ENCODE data around the gene TBC1D12.

TBC1D12 gene

DNA sequence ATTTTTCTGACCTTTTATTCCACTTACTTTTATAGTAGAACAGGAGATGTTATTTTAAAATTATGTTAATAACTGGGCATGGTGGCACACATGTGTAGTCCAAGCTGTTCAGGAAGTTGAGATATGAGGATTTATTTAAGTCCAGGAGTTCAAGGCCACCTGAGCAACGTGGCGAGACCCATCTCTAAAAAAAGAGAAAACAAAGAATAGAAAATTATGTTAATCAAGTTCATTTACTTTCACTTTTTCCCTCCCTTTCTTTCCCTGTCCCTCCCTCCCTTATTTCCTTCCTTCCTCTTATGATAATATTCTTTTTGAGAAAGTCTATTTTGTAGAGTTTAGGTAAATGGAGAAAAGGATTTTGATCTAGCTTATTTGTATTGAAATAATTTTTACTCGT is 94.3 kb downstream of the TBC1D12 start:
- H3K4me2 ChIP-seq (ENCODE audit: low read depth, low read length), result no peak overlapping the region

DNA sequence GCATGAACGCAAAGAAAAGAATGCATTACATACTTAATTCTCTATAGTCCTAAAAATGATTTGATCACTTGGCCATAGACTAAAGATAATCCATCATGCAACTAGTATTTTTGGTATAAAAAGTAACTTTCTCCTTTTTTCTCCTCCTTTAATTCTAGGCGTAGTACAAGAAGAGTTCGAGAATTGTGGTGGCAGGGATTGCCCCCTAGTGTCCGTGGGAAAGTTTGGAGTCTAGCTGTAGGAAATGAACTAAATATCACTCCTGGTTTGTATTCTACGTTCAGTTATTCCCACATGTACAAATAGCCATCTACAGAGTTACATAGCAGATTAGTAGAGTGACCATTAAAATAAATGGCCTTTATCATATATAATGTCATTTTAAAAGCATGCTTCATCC is 97.7 kb downstream of the TBC1D12 start:
- H3K4me2 ChIP-seq (ENCODE audit: low read depth, low read length), result no peak overlapping the region
- no peak for TF ChIP-seq EZH2phosphoT487 (IDR thresholded peaks at IDR 0.05; ENCODE audit: low read length)
- TF ChIP-seq, protein P1, sequence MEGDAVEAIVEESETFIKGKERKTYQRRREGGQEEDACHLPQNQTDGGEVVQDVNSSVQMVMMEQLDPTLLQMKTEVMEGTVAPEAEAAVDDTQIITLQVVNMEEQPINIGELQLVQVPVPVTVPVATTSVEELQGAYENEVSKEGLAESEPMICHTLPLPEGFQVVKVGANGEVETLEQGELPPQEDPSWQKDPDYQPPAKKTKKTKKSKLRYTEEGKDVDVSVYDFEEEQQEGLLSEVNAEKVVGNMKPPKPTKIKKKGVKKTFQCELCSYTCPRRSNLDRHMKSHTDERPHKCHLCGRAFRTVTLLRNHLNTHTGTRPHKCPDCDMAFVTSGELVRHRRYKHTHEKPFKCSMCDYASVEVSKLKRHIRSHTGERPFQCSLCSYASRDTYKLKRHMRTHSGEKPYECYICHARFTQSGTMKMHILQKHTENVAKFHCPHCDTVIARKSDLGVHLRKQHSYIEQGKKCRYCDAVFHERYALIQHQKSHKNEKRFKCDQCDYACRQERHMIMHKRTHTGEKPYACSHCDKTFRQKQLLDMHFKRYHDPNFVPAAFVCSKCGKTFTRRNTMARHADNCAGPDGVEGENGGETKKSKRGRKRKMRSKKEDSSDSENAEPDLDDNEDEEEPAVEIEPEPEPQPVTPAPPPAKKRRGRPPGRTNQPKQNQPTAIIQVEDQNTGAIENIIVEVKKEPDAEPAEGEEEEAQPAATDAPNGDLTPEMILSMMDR (IDR thresholded peaks at IDR 0.05; ENCODE audit: low read length), result 0 out of 2 replicates have a peak, but pooled peaks have one; percentile 3
- no peaks in the 10 kb centered on the region for H3K9me2 ChIP-seq (replicated peaks; ENCODE audit: insufficient read depth, low read length)
- H4K20me1 ChIP-seq (ENCODE audit: insufficient read depth, low read length), result no peaks in the 10 kb centered on the region
- no peak for DNase-seq
- H3K79me2 ChIP-seq (ENCODE audit: low read length), result no peaks in the 10 kb centered on the region
- no peak overlapping the region for H3K9ac ChIP-seq (ENCODE audit: low read length)
- H3K36me3 ChIP-seq (replicated peaks; ENCODE audit: insufficient read depth, low read length), result no peaks in the 10 kb centered on the region
- no peak overlapping the region for H3K27ac ChIP-seq (ENCODE audit: low read length)
- H3K9me3 ChIP-seq (replicated peaks; ENCODE audit: insufficient read depth, low read length), result no peaks in the 10 kb centered on the region
- no peaks in the 10 kb centered on the region for H3K27me3 ChIP-seq (replicated peaks; ENCODE audit: insufficient read depth, low read length)
- H3F3A ChIP-seq (ENCODE audit: insufficient read depth, low read length), result no peaks in the 10 kb centered on the region
- no peak overlapping the region for H3K4me3 ChIP-seq (ENCODE audit: low read length)
- no peaks in the 10 kb centered on the region for H3K4me1 ChIP-seq (ENCODE audit: low read length)
- no peak overlapping the region for H2AFZ ChIP-seq (ENCODE audit: low read length)

More for the DNA sequence above, 94.3 kb downstream of the TBC1D12 start:
- Histone ChIP-seq H3K79me2 (ENCODE audit: low read length) (no peaks in the 10 kb centered on the region), H3K9me2 (replicated peaks; ENCODE audit: insufficient read depth, low read length) (no peaks in the 10 kb centered on the region), H3K27ac (ENCODE audit: low read length) (no peak overlapping the region), H3K9me3 (replicated peaks; ENCODE audit: insufficient read depth, low read length) (no peaks in the 10 kb centered on the region), H3K4me3 (ENCODE audit: low read length) (no peak overlapping the region), H3K27me3 (replicated peaks; ENCODE audit: insufficient read depth, low read length) (no peaks in the 10 kb centered on the region), H3K36me3 (replicated peaks; ENCODE audit: insufficient read depth, low read length) (no peaks in the 10 kb centered on the region), H2AFZ (ENCODE audit: low read length) (no peak overlapping the region), H3F3A (ENCODE audit: insufficient read depth, low read length) (0 out of 2 replicates have a peak, but pooled peaks cover 3% of the 10 kb centered on the region), H3K9ac (ENCODE audit: low read length) (no peak overlapping the region), H4K20me1 (ENCODE audit: insufficient read depth, low read length) (no peaks in the 10 kb centered on the region), H3K4me1 (ENCODE audit: low read length) (no peaks in the 10 kb centered on the region)
- no peak for TF ChIP-seq EZH2phosphoT487 (IDR thresholded peaks at IDR 0.05; ENCODE audit: low read length)
- TF ChIP-seq, protein P1 (IDR thresholded peaks at IDR 0.05; ENCODE audit: low read length), result no peak
- TF ChIP-seq EZH2 (optimal IDR thresholded peaks at IDR 0.05; ENCODE audit: low read depth, low read length), result no peak
- no peak for DNase-seq

DNA sequence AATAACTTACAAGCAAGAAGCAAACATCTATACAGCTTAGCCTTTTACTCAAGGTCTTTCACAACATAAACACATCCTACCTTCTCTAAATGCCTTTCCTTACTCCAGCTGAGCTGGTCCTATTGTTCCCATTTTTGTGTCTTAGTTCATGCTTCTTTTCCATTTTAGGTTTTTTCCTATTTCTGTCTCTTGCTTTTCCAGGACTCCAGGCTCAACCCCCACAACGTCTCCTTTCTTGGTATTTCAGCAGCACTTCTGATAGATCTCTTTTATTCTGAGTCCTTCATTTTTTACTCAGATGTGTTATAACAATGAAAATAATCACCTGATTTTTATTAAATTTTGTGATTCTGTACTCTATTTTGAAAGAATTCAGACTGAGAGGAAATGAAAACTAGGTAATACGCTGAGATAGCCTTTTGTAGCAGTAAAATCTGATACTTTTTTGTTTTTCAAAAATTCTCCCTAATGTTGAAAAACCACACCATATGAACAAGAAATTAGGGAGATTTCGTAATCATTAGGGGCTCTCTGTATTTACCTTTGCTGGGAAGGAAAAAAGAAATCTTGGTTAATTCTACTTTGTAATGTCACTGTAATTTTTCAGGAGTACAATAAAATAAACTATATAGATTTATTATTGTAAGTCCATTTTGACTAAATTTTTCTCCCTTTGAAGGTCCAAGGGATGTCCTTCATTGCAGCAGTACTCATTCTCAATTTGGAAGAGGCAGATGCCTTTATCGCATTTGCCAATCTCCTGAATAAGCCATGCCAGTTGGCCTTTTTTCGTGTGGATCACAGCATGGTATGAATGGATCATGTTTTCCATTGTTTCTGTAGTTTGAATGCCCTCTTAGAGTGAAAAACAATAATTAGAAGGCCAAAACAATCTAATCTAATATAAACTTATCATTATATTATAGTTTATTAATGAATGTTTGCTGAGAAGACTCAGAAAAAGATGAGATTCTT is 119.2 kb downstream of the TBC1D12 start:
- Histone ChIP-seq H3K4me3 (ENCODE audit: low read length) (no peak overlapping the region), H3K4me2 (ENCODE audit: low read depth, low read length) (no peak overlapping the region), H3K36me3 (replicated peaks; ENCODE audit: insufficient read depth, low read length) (no peaks in the 10 kb centered on the region), H3K79me2 (ENCODE audit: low read length) (no peaks in the 10 kb centered on the region), H3F3A (ENCODE audit: insufficient read depth, low read length) (no peaks in the 10 kb centered on the region), H3K9me2 (replicated peaks; ENCODE audit: insufficient read depth, low read length) (no peaks in the 10 kb centered on the region), H3K27ac (ENCODE audit: low read length) (no peak overlapping the region), H3K9me3 (replicated peaks; ENCODE audit: insufficient read depth, low read length) (no peaks in the 10 kb centered on the region), H3K27me3 (replicated peaks; ENCODE audit: insufficient read depth, low read length) (no peaks in the 10 kb centered on the region), H3K9ac (ENCODE audit: low read length) (no peak overlapping the region), H2AFZ (ENCODE audit: low read length) (no peak overlapping the region), H4K20me1 (ENCODE audit: insufficient read depth, low read length) (no peaks in the 10 kb centered on the region), H3K4me1 (ENCODE audit: low read length) (no peaks in the 10 kb centered on the region)
- DNase-seq, result no peak
- TF ChIP-seq EZH2phosphoT487 (IDR thresholded peaks at IDR 0.05; ENCODE audit: low read length) (no peak), EZH2 (optimal IDR thresholded peaks at IDR 0.05; ENCODE audit: low read depth, low read length) (no peak)
- TF ChIP-seq, protein P1 (IDR thresholded peaks at IDR 0.05; ENCODE audit: low read length), result no peak

All from MM.1S (cell line).